Astrocyte of the cerebellum (primary cell): ENCODE data around the gene MT1A.
A peak's percentile ranks its signal among the peaks of the same experiment; 100 is the strongest.

Experiments used
- DNase-seq: peaks from one replicate; pipeline ENCODE4 v3.0.0-alpha.2; 2011; ENCODE audit warnings: low read depth
- H3K4me3 ChIP-seq: 2 replicates; pipeline ENCODE4 v1.5.1; 2011; ENCODE audit warnings: mild to moderate bottlenecking, low read depth, low read length, moderate library complexity
- CTCF ChIP-seq: IDR thresholded peaks from 2 replicates; pipeline ENCODE4 v1.5.1; 2012; ENCODE audit warnings: low read length, low read depth, moderate library complexity, mild to moderate bottlenecking; ENCODE audit errors: missing control alignments
- in situ Hi-C: cut with HindIII; loops from 2 replicates; pipeline ENCODE4 v1.10.0; 2017; ENCODE audit warnings: low sequenced_read_pairs

Gene MT1A

DNA sequence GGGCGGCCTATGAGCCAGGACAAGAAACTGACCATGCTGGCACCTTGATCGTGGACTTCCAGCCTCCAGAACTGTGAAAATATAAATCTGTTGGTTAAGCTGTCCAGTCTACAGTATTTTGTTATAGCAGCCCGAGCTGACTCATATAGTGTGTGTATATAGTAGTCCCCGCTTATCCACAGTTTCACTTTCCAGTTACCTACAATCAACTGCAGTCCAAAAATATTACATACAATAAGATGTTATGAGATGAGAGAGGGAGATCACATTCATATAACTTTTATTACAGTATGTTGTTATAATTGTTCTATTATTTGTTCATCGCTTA lies 44.2 kb upstream of the MT1A start:
- TF ChIP-seq CTCF: no peak
- no peak for DNase-seq
- no peak overlapping the region for H3K4me3 ChIP-seq
- in situ Hi-C loops: no loop called here

GRCh38 chr16:56600398-56600999 lies 38.0 kb upstream of the MT1A start:
- TF ChIP-seq CTCF: peak; percentile 83
- DNase-seq: no peak
- in situ Hi-C loops: no loop called here
- no peak overlapping the region for H3K4me3 ChIP-seq

- in situ Hi-C loops: no loop called here
- H3K4me3 ChIP-seq: no peak overlapping the region
- no peak for DNase-seq
- no peak for TF ChIP-seq CTCF
Measured at GRCh38 chr16:56601325-56601724, 37.1 kb upstream of the MT1A start.

GRCh38 chr16:56603589-56603988 lies 34.9 kb upstream of the MT1A start:
- in situ Hi-C loops: no loop called here
- H3K4me3 ChIP-seq: no peak overlapping the region
- peak; percentile 48 for TF ChIP-seq CTCF
- DNase-seq: no peak

DNA sequence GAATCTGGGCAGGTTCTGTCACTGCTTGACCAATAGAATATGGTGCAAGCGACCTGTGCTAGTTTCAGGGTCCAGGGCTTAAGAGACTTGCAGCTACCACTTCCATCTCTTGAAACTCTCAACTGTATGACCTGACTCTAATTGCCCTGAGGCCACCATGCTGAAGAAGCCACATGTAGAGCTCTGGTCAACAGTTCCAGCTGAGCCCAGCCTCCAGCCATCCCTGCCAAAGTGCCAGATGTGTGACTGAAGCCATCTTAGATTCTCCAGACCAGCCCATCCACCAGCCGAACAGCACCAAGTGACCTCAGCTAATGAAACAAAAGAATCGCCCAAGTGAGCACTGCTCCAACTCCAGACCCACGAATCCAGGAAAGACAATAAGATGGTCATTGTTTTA lies 33.5 kb upstream of the MT1A start:
- in situ Hi-C loops: no loop called here
- no peak for TF ChIP-seq CTCF
- no peak overlapping the region for H3K4me3 ChIP-seq
- no peak for DNase-seq

DNA sequence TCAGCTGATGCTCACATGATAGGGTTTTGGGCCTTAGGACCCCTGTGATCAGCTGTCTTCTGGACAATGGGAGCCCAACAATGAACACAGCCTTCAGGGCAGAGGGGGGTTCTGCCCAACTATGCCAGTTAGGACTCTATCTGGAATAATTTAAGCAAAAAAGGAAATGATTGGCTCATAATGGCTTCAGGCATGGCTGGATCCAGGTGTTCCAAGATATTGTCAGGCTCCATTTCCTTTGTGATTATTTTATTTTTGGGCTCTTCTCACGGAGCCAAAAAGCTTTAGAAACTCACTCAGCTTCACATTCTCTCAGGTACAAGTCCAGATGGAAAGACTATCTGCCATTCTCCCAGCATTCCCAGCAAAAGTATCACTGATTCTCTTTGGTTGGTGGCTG lies 33.0 kb upstream of the MT1A start:
- TF ChIP-seq CTCF: no peak
- no peak for DNase-seq
- in situ Hi-C loops: no loop called here
- H3K4me3 ChIP-seq: no peak overlapping the region

GRCh38 chr16:56606071-56606475 lies 32.4 kb upstream of the MT1A start:
- in situ Hi-C loops: no loop called here
- no peak for DNase-seq
- TF ChIP-seq CTCF: no peak
- H3K4me3 ChIP-seq: no peak overlapping the region
